Type B pancreatic cell (in vitro differentiated cells): ENCODE data around the gene MYOM3. TPM values are rescaled to one million over a fixed set of nuclear protein-coding genes. Genes with fewer than 3 reads are reported as not detected.

Source experiments
- DNase-seq: peaks from one replicate; pipeline ENCODE4 v3.0.0; 2021; ENCODE audit warnings: mixed read lengths; ENCODE audit not compliant: unreplicated experiment; ENCODE audit errors: extremely low spot score
- H3K27ac Mint-ChIP-seq: 2 replicates; pipeline ENCODE4 v1.8.0; 2021; ENCODE audit warnings: mild to moderate bottlenecking, mixed read lengths
- H3K27me3 Mint-ChIP-seq: 2 replicates; pipeline ENCODE4 v1.8.0; 2021; ENCODE audit warnings: mixed read lengths
- H3K36me3 Mint-ChIP-seq: 2 replicates; pipeline ENCODE4 v1.8.0; 2021; ENCODE audit warnings: mixed read lengths
- H3K4me1 Mint-ChIP-seq: one replicate; pipeline ENCODE4 v1.8.0; 2021; ENCODE audit warnings: mixed read lengths; ENCODE audit not compliant: unreplicated experiment
- H3K4me3 Mint-ChIP-seq: 2 replicates; pipeline ENCODE4 v1.8.0; 2021; ENCODE audit warnings: mild to moderate bottlenecking, mixed read lengths
- H3K9me3 Mint-ChIP-seq: 2 replicates; pipeline ENCODE4 v1.8.0; 2021; ENCODE audit warnings: mixed read lengths
- CTCF ChIP-seq: fragments of 200-600 bp; sonication (generic); conservative IDR thresholded peaks from 2 replicates; pipeline ENCODE4 v1.5.0; 2021; ENCODE audit warnings: antibody characterized with exemption, mild to moderate bottlenecking
- total RNA-seq: library from RNA; stranded (reverse); gene quantifications from 2 replicates; pipeline ENCODE4 v1.2.1, GENCODE V29; 2021; ENCODE audit warnings: low replicate concordance

MYOM3 gene
- total RNA-seq, 1 donor from 2014 or later: 0.70 TPM

- Mint-ChIP-seq H3K4me1 (no peaks in the 10 kb centered on the region), H3K27ac (no peak overlapping the region), H3K9me3 (peaks cover 4% of the 10 kb centered on the region), H3K36me3 (no peaks in the 10 kb centered on the region), H3K4me3 (no peak overlapping the region), H3K27me3 (no peaks in the 10 kb centered on the region)
- DNase-seq: no peak
- no peak for TF ChIP-seq CTCF
These were observed 49.7 kb downstream of the MYOM3 start for GRCh38 chr1:24062221-24062620.

GRCh38 chr1:24060482-24060881, 51.5 kb downstream of the MYOM3 start:
- Mint-ChIP-seq H3K27ac (no peak overlapping the region), H3K36me3 (no peaks in the 10 kb centered on the region), H3K4me3 (no peak overlapping the region), H3K4me1 (no peaks in the 10 kb centered on the region), H3K9me3 (peaks cover 4% of the 10 kb centered on the region), H3K27me3 (no peaks in the 10 kb centered on the region)
- no peak for TF ChIP-seq CTCF
- no peak for DNase-seq

- Mint-ChIP-seq H3K4me1 (no peaks in the 10 kb centered on the region), H3K27me3 (no peaks in the 10 kb centered on the region), H3K9me3 (peaks cover 4% of the 10 kb centered on the region), H3K27ac (no peak overlapping the region), H3K36me3 (no peaks in the 10 kb centered on the region), H3K4me3 (no peak overlapping the region)
- TF ChIP-seq CTCF: no peak
- no peak for DNase-seq
These were observed 53.1 kb downstream of the MYOM3 start for GRCh38 chr1:24058671-24059455.

GRCh38 chr1:24057171-24057570, 54.8 kb downstream of the MYOM3 start:
- H3K9me3 Mint-ChIP-seq: no peaks in the 10 kb centered on the region

GRCh38 chr1:24055681-24056080, 56.3 kb downstream of the MYOM3 start:
- no peak overlapping the region for H3K4me3 Mint-ChIP-seq
- no peaks in the 10 kb centered on the region for H3K27me3 Mint-ChIP-seq
- no peaks in the 10 kb centered on the region for H3K9me3 Mint-ChIP-seq
- no peak overlapping the region for H3K27ac Mint-ChIP-seq
- TF ChIP-seq CTCF: no peak
- H3K36me3 Mint-ChIP-seq: no peaks in the 10 kb centered on the region
- H3K4me1 Mint-ChIP-seq: peaks cover 10% of the 10 kb centered on the region
- no peak for DNase-seq

More at GRCh38 chr1:24057171-24057570, 54.8 kb downstream of the MYOM3 start:
- DNase-seq: no peak
- Mint-ChIP-seq H3K4me1 (no peaks in the 10 kb centered on the region), H3K27ac (no peak overlapping the region), H3K4me3 (no peak overlapping the region), H3K27me3 (no peaks in the 10 kb centered on the region), H3K36me3 (no peaks in the 10 kb centered on the region)
- TF ChIP-seq CTCF: no peak
